ENCODE data around the gene ZNF547. TPM values are rescaled to one million over a fixed set of nuclear protein-coding genes. Genes with fewer than 3 reads are reported as not detected.

The ZNF547 gene
- total RNA-seq = 11.2 TPM

DNA sequence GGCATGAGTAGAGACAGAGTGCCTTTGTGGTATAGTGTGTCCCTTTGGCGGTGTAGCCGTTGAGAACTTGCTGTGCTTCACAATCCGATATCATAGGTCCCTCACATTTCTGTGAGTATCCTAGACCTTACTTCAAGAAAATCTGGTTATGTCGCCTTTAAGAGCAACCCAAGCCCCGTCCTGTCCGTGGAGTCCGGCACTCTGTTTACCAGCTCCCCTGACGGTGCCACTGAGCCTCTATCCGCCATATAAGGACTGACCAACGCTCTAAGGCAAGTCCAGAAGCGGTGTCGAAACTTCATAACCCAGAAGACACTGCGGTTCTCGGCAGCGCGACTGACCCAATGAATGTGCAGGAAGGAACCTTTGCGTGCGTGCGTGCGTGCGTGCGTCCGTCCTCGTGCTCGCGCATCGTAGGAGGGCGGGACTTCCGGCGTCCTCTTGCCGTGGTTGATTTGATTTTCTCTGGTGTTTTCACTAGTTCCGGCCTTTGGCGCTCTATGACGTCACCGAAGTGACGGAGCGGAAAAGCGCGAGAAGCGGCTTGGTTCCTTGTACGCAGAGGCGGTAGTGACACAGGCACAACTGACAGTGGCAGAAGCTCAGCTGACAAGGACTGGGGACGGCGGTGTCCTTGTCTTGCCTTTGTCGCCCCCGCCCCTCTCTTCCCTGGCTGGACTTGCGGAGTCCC, at the start of gene ZNF547, which contains the start of gene TRAPPC2B:
Gene ZNF547 (plus strand): TSS at position 555 of the 691 bp plus-strand sequence. CDS start 5,005 bp downstream, outside the sequence.
Gene TRAPPC2B (plus strand): TSS at position 555 of the 691 bp plus-strand sequence. CDS start 1,283 bp downstream, outside the sequence.
- peak; percentile 98 for DNase-seq

DNA sequence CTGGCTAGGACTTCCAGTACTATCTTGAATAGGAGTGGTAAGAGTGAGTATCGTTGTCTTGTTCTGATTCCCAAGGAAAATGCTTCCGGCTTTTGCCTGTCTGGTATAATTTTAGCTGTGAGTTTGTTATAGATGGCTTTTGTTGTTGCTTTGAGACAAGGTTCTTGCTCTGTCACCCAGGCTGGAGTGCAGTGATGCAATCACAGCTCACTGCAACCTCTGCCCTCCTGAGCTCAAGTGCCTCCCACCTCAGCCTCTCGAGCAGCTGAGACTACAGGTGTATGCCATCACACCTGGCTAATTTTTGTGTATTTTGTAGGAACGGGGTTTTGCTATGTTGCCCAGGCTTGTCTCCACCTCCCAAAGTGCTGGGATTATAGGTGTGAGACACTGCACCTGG, 49.2 kb upstream of the ZNF547 start:
- no peak for DNase-seq

DNA sequence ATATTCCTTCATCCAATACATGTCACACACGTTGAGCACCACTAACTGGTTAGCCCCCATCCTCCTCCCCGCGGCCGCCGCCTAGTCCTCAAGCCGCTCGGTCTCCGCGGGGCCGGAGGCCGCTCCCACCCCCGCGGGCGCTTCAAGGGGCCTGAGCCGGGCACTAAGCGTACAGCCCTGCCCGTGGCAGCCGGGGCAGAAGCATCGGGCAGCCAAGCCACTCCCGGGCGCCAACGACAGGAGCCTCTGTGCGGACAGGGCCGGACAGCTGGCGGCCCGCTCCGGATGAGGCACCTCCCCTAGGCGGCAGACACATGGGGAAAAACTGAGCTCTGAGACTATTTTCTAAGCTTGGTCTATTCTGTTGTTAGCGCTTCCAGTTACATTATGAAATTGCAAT, 45.8 kb upstream of the ZNF547 start:
- DNase-seq = no peak

DNA sequence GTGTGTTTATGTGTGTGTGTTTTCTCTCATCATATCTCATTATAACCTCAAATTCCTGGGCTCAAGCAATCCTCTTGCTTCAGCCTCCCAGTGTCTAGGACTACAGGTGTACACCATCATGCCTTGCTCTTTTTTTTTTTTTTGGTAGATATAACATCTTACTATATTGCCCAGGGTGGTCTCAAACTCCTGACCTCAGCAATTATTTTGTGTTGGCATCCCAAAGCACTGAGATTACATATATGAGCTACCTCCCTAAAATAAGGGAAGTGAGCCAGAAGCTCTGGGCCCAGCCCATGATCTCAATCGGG, 43.5 kb upstream of the ZNF547 start:
- no peak for DNase-seq

DNA sequence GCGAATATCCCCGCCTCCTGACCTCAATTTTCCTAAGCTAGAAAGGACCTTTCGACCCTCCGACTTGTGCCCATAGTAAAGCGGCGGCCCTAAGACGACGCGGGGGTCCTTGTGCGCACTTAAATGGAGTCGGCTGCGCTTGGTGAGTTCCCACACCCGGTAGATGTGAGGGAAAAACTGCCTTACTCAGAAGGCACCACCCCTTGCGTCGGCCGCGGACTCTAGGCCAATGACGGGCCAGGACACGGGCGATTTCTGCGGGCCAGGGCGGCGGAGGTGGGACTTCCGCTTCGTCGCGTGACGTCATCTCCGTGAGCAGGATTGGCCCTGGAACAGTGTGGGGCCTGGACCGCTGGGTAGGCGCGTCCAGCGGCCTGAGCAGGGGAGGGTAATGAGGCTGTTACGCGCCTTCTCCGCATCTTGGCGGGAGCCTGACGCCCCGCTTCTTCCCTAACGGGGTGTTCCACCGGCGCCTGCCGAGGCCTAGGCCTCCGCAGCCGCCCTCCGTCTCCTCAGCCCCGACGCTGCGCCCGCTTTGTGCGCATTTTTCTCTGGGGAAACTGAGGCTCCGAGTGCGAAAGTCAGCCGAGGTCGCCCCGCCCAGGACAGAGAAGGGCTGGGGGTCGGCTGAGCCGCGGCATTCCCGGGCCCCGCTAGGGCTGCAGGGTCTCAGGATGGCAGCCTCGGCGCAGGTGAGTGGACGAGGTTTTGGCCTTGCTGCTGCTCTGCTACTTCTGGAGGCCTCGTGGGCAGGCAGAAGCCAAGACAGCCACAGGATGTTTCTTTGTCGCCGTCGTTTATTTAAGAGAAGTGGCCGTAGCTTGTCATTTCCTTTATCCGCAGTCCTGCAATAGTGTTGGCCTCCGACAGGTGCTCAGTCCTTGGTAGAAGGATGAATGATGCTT, 42.9 kb upstream of the ZNF547 start, which contains the start of gene ZNF543:
Gene ZNF543 (plus strand): TSS at position 293 of the 905 bp plus-strand sequence. CDS start 382 bp downstream, at position 675.
- DNase-seq = peak; percentile 92

DNA sequence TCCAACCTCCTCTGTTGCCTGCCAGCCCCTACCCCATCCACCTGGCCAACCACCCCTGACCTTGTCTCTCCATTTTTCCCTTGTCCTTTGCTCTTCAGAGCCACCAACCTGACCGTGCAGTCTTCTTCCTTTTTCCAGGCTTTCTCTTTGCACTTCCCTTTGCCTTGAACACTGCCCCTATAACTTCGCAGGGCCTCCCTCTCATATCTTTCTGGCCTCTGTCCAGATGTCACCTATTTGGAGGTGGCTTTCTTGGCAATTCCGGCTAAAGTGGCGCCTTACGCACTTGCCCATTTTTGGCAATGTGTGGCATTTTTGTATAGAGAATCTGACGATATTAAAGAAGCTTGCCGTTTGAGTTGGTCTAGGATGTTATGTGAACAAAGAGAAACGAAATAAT, 42.2 kb upstream of the ZNF547 start:
- DNase-seq = no peak

DNA sequence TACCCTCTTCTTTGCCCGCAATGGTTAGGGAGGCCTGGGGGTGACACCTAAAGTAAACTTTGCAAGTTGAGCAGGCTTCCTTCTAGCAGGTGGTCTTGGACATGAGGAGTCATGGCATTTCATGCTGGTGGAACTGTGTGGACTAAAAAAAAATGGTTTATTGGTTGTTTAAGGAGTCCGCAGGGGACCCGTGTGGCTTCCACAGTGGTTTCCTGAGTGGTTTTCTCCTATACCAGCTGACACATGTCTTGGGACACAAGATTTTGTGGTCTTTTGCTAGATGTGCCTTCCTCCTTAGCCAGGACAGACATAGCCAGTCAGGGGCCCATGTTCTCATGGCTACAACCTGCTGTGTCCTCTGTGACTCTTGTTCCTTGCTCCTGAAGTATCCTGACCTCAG, 41.6 kb upstream of the ZNF547 start:
- no peak for DNase-seq

DNA sequence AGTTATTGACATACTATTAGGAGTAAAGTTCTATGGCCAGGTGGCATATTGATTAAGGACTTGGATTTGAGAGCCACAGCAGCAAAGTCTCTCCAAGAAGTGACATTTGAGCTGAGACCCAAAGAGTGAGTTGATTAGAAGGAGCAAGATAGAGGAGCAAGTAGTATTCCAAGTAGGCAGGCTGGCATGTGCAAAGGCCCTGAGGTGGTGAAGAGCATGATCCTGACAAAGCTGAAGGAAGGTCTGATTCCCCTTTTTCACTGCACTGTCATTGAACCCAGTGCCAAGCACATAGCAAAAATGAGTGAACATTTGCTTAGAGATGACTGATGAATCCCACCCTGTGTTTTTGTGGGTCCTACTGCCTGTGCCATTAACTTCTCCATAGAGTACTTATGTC, 38.4 kb upstream of the ZNF547 start:
- DNase-seq = no peak

DNA sequence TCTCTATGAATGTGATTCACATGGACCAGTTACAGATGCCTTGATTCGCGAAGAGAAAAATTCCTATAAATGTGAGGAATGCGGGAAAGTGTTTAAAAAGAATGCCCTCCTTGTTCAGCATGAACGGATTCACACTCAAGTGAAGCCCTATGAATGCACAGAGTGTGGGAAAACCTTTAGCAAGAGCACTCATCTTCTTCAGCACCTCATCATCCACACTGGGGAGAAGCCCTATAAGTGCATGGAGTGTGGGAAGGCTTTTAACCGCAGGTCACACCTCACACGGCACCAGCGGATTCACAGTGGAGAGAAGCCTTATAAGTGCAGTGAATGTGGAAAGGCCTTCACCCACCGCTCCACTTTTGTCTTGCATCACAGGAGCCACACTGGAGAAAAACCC, 35.4 kb upstream of the ZNF547 start:
- no peak for DNase-seq

DNA sequence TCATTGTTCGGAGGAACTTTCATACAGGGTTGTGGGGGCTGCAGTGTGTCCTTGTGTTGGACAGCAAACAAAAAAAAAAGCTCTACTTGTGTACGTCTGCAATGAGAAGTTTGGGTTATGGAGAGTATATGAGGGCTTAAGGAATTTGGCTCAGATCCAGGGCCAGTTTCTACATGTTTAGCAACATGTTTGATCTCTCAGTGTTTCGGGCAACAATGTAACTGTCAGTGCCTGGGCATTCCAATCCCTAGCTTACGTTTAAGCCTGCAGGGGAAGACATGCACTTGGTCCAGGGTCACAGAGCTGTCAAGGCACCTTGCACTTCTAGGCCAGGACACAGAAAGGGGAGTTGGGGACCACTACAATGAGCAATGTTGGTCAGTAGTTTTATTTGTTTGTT, 29.2 kb upstream of the ZNF547 start:
- DNase-seq = no peak

DNA sequence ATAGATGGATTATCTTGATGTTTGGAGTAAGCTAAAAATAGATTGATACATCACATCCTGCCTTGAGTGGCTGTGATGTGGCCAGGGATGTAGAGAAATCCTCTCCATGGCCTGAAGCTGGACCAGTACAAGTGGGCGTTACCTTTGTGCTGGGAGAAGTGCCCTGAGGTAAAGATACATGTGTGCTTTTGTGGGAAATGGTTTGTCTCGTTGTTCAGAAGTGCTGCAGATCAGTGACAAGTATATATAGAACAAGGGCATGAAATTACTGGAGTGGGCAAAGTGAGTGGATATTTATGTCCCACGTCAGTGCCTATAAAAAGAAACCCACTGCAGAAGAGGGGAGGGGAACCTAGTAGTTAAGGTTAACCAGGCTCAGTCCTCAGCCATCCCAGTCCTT, 24.5 kb upstream of the ZNF547 start:
- DNase-seq = no peak

DNA sequence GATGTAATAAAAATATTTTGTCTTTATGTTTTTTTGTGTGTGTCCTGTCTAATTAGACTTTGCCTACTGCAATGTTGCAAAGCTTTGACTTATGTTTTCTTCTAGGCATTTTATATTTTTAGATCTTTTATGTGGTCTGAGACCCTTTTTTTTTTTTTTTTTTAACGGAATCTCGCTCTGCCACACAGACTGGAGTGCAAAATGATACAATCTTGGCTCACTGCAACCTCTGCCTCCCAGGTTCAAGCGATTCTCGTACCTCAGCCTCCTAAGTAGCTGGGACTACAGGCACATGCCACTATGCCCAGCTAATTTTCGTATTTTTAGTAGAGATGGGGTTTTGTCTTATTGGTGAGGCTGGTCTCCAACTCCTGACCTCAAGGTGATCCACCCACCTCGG, 20.8 kb upstream of the ZNF547 start:
- DNase-seq = no peak

DNA sequence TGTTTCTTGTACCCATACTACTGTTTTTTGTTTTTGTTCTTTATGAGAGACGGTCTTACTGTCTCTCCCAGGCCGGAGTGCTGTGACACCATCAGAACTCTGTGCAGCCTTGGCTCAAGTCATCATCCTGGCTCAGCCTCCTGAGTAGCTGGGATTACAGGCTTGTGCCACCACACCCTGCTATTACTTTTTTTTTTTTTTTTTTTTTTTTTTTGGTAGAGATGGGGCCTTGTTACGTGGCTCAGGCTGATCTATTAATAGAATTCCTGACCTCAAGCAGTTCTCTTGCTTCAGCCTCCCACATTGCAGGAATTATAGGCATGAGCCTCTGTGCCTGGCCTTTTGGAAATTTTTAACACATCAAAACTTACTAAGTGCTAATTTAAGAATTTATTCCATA, 15.2 kb upstream of the ZNF547 start:
- no peak for DNase-seq

DNA sequence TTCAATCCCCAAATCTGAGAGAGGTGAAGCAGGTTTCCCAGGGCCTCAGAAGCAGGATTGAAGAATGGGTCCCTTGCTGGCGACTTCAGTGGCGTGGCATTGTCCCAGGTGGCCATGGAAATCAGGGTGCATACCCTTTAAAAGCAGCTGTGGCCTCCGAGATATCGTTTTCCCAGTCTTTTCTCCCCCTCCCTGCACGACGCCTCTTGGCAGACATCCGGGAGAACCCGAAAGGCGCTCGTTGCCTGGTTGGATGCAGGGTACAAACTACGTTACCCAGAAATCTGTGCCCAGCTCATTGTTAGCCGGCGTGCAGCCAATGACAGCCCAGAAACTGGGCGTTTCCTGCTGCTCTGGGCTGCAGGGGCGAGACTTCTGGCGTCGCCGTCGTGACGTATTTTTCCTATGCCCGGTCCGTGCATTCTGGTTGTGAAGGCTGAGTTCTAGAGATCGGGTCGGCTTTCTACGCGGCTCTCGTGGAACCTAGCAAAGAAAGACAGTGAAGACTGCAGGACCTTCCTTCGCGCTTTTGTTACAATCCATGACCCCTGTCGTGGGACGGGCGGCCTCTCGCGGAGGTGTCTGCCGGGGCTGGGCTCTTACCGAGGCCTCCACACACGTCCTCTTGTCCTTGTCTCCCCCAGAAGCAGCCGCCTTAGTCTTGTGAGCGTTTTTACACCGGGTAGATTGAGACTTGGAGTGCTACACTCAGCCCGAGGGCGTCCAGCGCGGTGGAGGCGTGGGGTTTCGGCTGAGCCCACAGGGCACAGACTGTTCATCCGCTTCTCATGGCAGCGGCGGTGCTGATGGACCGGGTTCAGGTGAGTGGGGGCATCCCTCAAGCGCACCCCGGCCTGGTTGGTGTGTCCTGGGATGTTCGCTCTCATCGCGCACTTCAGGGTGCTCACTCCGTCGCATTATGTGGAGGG, 12.2 kb upstream of the ZNF547 start, which contains the start of gene ZNF304:
Gene ZNF304 (plus strand): TSS at position 395 of the 929 bp plus-strand sequence. CDS start 394 bp downstream, at position 789.
- DNase-seq = peak; percentile 96

DNA sequence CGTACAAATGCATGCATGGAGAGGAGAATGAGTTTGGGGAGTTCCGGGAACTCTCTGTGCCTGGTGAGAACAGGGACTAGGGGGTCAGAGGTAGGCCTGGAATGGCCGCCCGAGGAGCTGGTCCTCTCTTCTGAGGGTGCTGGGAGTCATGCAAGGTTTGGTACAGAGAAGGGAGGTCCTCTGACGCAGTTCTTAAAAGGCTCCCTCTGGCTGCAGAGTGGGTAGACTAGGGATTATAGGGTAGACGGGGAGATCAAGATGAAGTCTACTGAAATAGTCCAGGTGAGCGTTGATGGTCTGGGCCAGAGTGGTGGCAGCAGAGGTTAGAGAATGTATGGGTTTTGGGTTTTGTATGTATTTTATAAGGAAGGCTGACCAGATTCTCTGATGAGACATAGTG, 11.5 kb upstream of the ZNF547 start:
- no peak for DNase-seq

DNA sequence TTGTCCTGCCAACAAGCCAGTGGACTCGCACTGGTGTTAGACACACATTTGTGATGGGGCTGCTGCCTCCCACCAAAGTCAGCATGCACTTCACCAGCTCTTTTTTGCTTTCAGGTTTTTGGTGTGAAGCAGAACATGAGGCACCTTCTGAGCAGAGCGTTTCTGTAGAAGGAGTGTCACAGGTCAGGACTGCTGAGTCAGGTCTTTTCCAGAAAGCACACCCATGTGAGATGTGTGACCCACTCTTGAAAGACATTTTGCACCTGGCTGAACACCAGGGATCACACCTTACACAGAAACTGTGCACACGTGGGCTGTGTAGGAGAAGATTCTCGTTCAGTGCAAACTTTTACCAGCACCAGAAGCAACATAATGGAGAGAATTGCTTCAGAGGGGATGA, 7.4 kb upstream of the ZNF547 start:
- no peak for DNase-seq

DNA sequence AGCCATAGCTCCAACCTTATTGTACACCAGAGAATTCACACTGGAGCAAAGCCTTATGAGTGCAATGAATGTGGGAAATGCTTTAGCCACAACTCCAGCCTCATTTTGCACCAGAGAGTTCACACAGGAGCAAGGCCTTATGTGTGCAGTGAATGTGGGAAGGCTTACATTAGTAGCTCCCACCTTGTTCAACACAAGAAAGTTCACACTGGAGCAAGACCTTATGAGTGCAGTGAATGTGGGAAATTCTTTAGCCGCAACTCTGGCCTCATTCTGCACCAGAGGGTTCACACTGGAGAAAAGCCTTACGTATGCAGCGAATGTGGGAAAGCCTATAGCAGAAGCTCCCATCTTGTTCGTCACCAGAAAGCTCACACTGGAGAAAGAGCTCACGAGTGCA, 5.9 kb upstream of the ZNF547 start:
- no peak for DNase-seq

DNA sequence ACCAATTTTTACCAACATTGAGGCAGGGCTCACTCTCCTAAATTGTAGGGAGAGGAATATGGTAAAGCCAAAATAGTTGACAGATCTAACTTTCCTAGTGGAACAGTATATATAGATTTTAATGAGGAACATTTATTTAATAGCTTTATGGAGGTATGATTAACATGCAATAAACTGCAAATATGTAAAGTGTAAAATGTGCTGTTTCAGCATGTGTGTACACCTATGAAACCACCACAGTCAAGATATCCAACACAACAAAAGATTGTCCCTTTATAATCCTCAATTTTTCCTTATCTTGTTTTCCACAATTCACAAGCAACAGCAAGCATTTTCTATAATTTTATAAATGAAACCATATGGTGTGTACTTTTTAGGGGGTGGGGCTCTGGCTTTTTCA, 4.1 kb upstream of the ZNF547 start:
- DNase-seq = no peak

DNA sequence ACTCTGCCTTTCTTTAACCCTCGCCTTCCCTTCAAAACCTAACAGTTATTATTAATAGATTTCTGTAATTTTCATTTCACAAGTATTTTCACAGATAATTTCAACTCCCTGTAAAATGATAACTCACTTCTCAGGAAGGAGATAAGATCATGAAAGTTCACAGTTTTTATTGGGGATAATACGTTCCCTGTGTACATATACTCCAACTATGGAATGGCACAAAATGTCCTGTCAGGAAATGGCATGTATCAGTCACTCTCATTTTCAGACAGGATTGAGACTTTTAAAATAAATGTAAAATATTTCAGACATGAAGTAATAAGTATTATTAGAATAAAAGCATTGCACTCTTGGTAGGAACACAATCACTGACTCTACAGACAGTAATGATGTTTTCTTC, 932 bp upstream of the ZNF547 start:
- no peak for DNase-seq

DNA sequence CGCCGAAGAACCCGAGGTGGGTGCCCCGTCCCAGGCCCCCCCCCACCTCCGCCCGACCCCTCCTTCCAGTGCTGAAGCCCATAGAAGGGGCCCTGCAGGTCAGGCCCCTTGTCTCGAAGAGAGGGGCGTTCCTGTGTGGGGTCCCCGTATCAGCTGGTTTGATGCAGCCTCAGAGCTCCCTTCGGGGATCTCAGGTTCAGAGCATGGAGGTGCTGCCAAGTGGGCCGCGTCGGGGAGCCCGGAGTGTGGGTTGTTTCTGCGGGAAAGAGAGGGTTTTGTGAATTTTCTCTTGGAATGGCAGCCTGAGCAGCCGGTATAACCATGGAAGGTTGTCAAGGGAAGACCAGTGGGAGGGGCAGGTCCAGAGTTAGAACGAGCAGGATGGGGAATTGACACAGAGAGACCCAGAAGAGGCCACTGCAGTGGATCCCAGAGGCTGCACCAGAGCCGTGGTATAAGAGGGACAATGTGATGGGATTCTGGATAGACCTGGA, 384 bp downstream of the ZNF547 start:
- no peak for DNase-seq

DNA sequence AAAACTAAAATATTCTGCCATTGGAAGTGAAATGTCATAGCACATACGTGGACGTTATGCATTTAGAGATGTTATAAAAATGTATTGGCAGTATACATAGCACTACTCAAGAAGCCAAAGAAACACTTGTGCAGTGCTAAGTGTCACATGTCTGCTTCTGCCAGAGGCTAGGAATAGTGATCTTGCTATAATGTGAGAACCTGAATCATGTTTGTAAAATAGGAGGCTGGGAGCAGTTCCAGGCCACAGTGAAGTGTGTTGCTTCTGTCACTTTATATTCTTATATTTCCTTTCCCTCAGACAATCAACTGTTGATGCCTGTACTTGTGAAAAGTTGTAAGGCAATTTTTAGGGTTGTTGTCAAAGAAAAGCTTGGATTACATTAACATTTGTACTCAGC, 3.4 kb downstream of the ZNF547 start:
- no peak for DNase-seq

DNA sequence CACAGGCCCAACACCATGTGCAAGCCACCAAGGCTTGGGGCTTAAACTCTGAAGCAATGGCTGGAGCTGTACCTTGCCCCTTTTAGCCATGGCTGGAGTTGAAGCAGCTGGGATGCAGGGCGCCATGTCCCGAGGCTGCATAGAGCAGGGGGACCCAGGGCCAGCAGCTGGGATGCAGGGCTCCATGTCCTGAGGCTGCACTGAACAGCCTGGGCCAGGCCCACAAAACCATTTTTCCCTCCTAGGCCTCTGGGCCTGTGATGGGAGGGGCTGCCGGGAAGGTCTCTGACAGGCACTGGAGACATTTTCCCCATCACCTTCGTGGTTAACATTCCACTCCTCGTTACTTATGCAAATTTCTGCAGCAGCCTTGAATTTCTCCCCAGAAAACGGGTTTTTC, 10.8 kb downstream of the ZNF547 start:
- DNase-seq = no peak
